ENCODE data around the gene RAN.

GRCh38 chr12:130849561-130850417, 22.1 kb upstream of the RAN start:
- TF ChIP-seq, protein P1, sequence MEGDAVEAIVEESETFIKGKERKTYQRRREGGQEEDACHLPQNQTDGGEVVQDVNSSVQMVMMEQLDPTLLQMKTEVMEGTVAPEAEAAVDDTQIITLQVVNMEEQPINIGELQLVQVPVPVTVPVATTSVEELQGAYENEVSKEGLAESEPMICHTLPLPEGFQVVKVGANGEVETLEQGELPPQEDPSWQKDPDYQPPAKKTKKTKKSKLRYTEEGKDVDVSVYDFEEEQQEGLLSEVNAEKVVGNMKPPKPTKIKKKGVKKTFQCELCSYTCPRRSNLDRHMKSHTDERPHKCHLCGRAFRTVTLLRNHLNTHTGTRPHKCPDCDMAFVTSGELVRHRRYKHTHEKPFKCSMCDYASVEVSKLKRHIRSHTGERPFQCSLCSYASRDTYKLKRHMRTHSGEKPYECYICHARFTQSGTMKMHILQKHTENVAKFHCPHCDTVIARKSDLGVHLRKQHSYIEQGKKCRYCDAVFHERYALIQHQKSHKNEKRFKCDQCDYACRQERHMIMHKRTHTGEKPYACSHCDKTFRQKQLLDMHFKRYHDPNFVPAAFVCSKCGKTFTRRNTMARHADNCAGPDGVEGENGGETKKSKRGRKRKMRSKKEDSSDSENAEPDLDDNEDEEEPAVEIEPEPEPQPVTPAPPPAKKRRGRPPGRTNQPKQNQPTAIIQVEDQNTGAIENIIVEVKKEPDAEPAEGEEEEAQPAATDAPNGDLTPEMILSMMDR (IDR thresholded peaks at IDR 0.05) = no peak
- TF ChIP-seq POLR2A (IDR thresholded peaks at IDR 0.05) = no peak
